Activated naive CD8-positive, alpha-beta T cell treated with anti-CD3 and anti-CD28 coated beads, Interleukin-2, amount 10 ng/mL, durations not matched to agents 7 days and 5 days (primary cell): ENCODE results near the gene ADPGK. TPM values are rescaled to one million over a fixed set of nuclear protein-coding genes. Genes with fewer than 3 reads are reported as not detected.

Source experiments
- ATAC-seq: fragments of 150-1000 bp; cut with Tn5 transposase; one replicate; pipeline ENCODE4 v1.10.0; 2021; ENCODE audit warnings: low read depth, moderate library complexity
- POLR2A ChIA-PET: fragments of 350-600 bp; sonication (Branson Sonifier 250); formaldehyde crosslinking; loops from one replicate; lab custom pipeline; 2021; ENCODE audit warnings: antibody characterized with exemption; lab: Charles Lee
- DNase-seq: peaks from one replicate; pipeline ENCODE4 v3.0.0; 2021
- H3K27ac Mint-ChIP-seq: one replicate; pipeline ENCODE4 v1.8.0; 2022; ENCODE audit warnings: mild to moderate bottlenecking, mixed read lengths
- H3K27me3 Mint-ChIP-seq: one replicate; pipeline ENCODE4 v1.8.0; 2022; ENCODE audit warnings: mild to moderate bottlenecking, moderate library complexity, mixed read lengths
- H3K36me3 Mint-ChIP-seq: one replicate; pipeline ENCODE4 v1.8.0; 2021; ENCODE audit warnings: mild to moderate bottlenecking, mixed read lengths
- H3K4me1 Mint-ChIP-seq: one replicate; pipeline ENCODE4 v1.8.0; 2021; ENCODE audit warnings: mixed read lengths
- H3K4me3 Mint-ChIP-seq: one replicate; pipeline ENCODE4 v1.8.0; 2022; ENCODE audit warnings: mild to moderate bottlenecking, moderate library complexity, mixed read lengths
- H3K9me3 Mint-ChIP-seq: one replicate; pipeline ENCODE4 v1.8.0; 2021; ENCODE audit warnings: mixed read lengths
- total RNA-seq, 2 experiments: library from RNA; stranded (reverse); gene quantifications; one replicate each; pipeline ENCODE4 v1.2.3, GENCODE V29; 2021

The ADPGK gene
- total RNA-seq, 2 experiments from 2014 or later: 76.1 to 79.2 TPM

GRCh38 chr15:72760590-72761260, 22.8 kb downstream of the ADPGK start:
- Mint-ChIP-seq H3K27me3 (no peaks in the 10 kb centered on the region), H3K4me1 (peaks cover 4% of the 10 kb centered on the region), H3K9me3 (no peaks in the 10 kb centered on the region), H3K27ac (no peak overlapping the region), H3K4me3 (no peak overlapping the region), H3K36me3 (peaks cover 31% of the 10 kb centered on the region)
- ATAC-seq: no peak
- POLR2A ChIA-PET: no interaction called here
- no peak for DNase-seq

- ATAC-seq (no peak), DNase-seq (no peak)
- Mint-ChIP-seq H3K4me3 (no peak overlapping the region), H3K9me3 (no peaks in the 10 kb centered on the region), H3K27ac (no peak overlapping the region), H3K27me3 (no peaks in the 10 kb centered on the region), H3K4me1 (peaks cover 12% of the 10 kb centered on the region), H3K36me3 (peaks cover 28% of the 10 kb centered on the region)
- POLR2A ChIA-PET: no interaction called here
Observed at GRCh38 chr15:72758182-72758581, 25.4 kb downstream of the ADPGK start.

GRCh38 chr15:72754096-72754495, 29.5 kb downstream of the ADPGK start:
- Mint-ChIP-seq H3K36me3 (peaks cover 31% of the 10 kb centered on the region), H3K4me1 (peaks cover 22% of the 10 kb centered on the region), H3K9me3 (no peaks in the 10 kb centered on the region), H3K27me3 (no peaks in the 10 kb centered on the region), H3K27ac (no peak overlapping the region), H3K4me3 (no peak overlapping the region)
- POLR2A ChIA-PET: no interaction called here
- ATAC-seq (no peak), DNase-seq (no peak)

GRCh38 chr15:72751751-72752455, 31.7 kb downstream of the ADPGK start:
- Mint-ChIP-seq H3K36me3 (peaks cover 31% of the 10 kb centered on the region), H3K4me1 (peaks cover 22% of the 10 kb centered on the region)
- no peak for ATAC-seq

GRCh38 chr15:72749700-72750099, 33.9 kb downstream of the ADPGK start:
- Mint-ChIP-seq H3K4me1 (peaks cover 22% of the 10 kb centered on the region), H3K27ac (no peak overlapping the region), H3K4me3 (no peak overlapping the region), H3K9me3 (no peaks in the 10 kb centered on the region), H3K36me3 (peaks cover 31% of the 10 kb centered on the region), H3K27me3 (no peaks in the 10 kb centered on the region)
- ATAC-seq (no peak), DNase-seq (no peak)
- POLR2A ChIA-PET: no interaction called here

More at GRCh38 chr15:72751751-72752455, 31.7 kb downstream of the ADPGK start:
- Mint-ChIP-seq H3K4me3 (no peak overlapping the region), H3K27me3 (no peaks in the 10 kb centered on the region), H3K9me3 (no peaks in the 10 kb centered on the region), H3K27ac (peak overlapping the region; percentile 15)
- POLR2A ChIA-PET: interaction anchor here (1.4 kb wide), 1 partner anchor 31 kb away, joined by 4 read pairs; the partner anchor contains the start of gene ADPGK
- no peak for DNase-seq

GRCh38 chr15:72740219-72740618, 43.3 kb downstream of the ADPGK start:
- DNase-seq: no peak
- peaks cover 50% of the 10 kb centered on the region for H3K36me3 Mint-ChIP-seq
- ATAC-seq: peak; percentile 74

GRCh38 chr15:72737723-72738122, 45.8 kb downstream of the ADPGK start:
- Mint-ChIP-seq H3K36me3 (peaks cover 56% of the 10 kb centered on the region), H3K4me1 (peaks cover 29% of the 10 kb centered on the region), H3K27ac (no peak overlapping the region), H3K9me3 (peaks cover 4% of the 10 kb centered on the region), H3K27me3 (no peaks in the 10 kb centered on the region), H3K4me3 (no peak overlapping the region)
- POLR2A ChIA-PET: no interaction called here
- DNase-seq (no peak), ATAC-seq (no peak)

More at GRCh38 chr15:72740219-72740618, 43.3 kb downstream of the ADPGK start:
- H3K9me3 Mint-ChIP-seq: peaks cover 4% of the 10 kb centered on the region
- H3K27me3 Mint-ChIP-seq: no peaks in the 10 kb centered on the region
- POLR2A ChIA-PET: interaction anchor here (0.7 to 2.7 kb wide), 3 partner anchors 15 to 43 kb away, joined by 3 to 8 read pairs (median 5); partner anchors contain the start of gene ADPGK
- H3K4me3 Mint-ChIP-seq: peak overlapping the region; percentile 71
- peaks cover 27% of the 10 kb centered on the region for H3K4me1 Mint-ChIP-seq
- H3K27ac Mint-ChIP-seq: peak overlapping the region; percentile 90

- DNase-seq (no peak), ATAC-seq (no peak)
- H3K4me1 Mint-ChIP-seq: peaks cover 29% of the 10 kb centered on the region
- peaks cover 4% of the 10 kb centered on the region for H3K9me3 Mint-ChIP-seq
- H3K27ac Mint-ChIP-seq: peak overlapping the region; percentile 12
- POLR2A ChIA-PET: no interaction called here
- peaks cover 55% of the 10 kb centered on the region for H3K36me3 Mint-ChIP-seq
- H3K27me3 Mint-ChIP-seq: no peaks in the 10 kb centered on the region
- no peak overlapping the region for H3K4me3 Mint-ChIP-seq
Observed at GRCh38 chr15:72737061-72737460, 46.5 kb downstream of the ADPGK start.

GRCh38 chr15:72735111-72735510, 48.4 kb downstream of the ADPGK start:
- DNase-seq: no peak
- no peak for ATAC-seq
- Mint-ChIP-seq H3K4me3 (no peak overlapping the region), H3K4me1 (peaks cover 14% of the 10 kb centered on the region), H3K27me3 (no peaks in the 10 kb centered on the region), H3K9me3 (no peaks in the 10 kb centered on the region), H3K36me3 (peaks cover 45% of the 10 kb centered on the region), H3K27ac (no peak overlapping the region)
- POLR2A ChIA-PET: no interaction called here

GRCh38 chr15:72733941-72734738, 49.4 kb downstream of the ADPGK start:
- no peak overlapping the region for H3K4me3 Mint-ChIP-seq
- H3K27ac Mint-ChIP-seq: no peak overlapping the region
- peaks cover 40% of the 10 kb centered on the region for H3K36me3 Mint-ChIP-seq
- no peaks in the 10 kb centered on the region for H3K9me3 Mint-ChIP-seq
- no peak for DNase-seq
- POLR2A ChIA-PET: no interaction called here
- H3K27me3 Mint-ChIP-seq: no peaks in the 10 kb centered on the region
- no peak for ATAC-seq
- peaks cover 6% of the 10 kb centered on the region for H3K4me1 Mint-ChIP-seq

- POLR2A ChIA-PET: no interaction called here
- ATAC-seq (no peak), DNase-seq (no peak)
- Mint-ChIP-seq H3K36me3 (peaks cover 30% of the 10 kb centered on the region), H3K4me1 (peaks cover 3% of the 10 kb centered on the region), H3K4me3 (no peak overlapping the region), H3K27me3 (no peaks in the 10 kb centered on the region), H3K9me3 (no peaks in the 10 kb centered on the region), H3K27ac (no peak overlapping the region)
Observed at GRCh38 chr15:72732516-72732915, 51.0 kb downstream of the ADPGK start.

- Mint-ChIP-seq H3K27ac (no peak overlapping the region), H3K36me3 (peaks cover 28% of the 10 kb centered on the region), H3K27me3 (no peaks in the 10 kb centered on the region), H3K9me3 (no peaks in the 10 kb centered on the region), H3K4me1 (peaks cover 3% of the 10 kb centered on the region), H3K4me3 (no peak overlapping the region)
- ATAC-seq (no peak), DNase-seq (no peak)
- POLR2A ChIA-PET: no interaction called here
Observed at GRCh38 chr15:72732086-72732485, 51.5 kb downstream of the ADPGK start.

GRCh38 chr15:72728821-72729220, 54.7 kb downstream of the ADPGK start:
- ATAC-seq (no peak), DNase-seq (no peak)
- H3K4me1 Mint-ChIP-seq: no peaks in the 10 kb centered on the region
- peaks cover 15% of the 10 kb centered on the region for H3K36me3 Mint-ChIP-seq
- H3K4me3 Mint-ChIP-seq: no peak overlapping the region
- no peak overlapping the region for H3K27ac Mint-ChIP-seq
- H3K9me3 Mint-ChIP-seq: no peaks in the 10 kb centered on the region
- POLR2A ChIA-PET: interaction anchor here (0.6 kb wide), 1 partner anchor 379 kb away, joined by 5 read pairs; no protein-coding TSS in a partner anchor
- no peaks in the 10 kb centered on the region for H3K27me3 Mint-ChIP-seq
